HG03108 (cell line): ENCODE results near the gene AP1B1.

ENCODE experiments used
- ATAC-seq: cut with Tn5 transposase; IDR thresholded peaks from one replicate; pipeline ENCODE4 v1.9.1; 2021; ENCODE audit warnings: moderate library complexity; ENCODE audit not compliant: unreplicated experiment

The AP1B1 gene

GRCh38 chr22:29315286-29316140, 72.9 kb downstream of the AP1B1 start, which contains the start of gene RASL10A:
Gene RASL10A (minus strand): TSS chr22:29315697. CDS start chr22:29315246, 451 bp downstream.
- ATAC-seq, result no peak

- ATAC-seq, result no peak
These were observed 73.7 kb downstream of the AP1B1 start for GRCh38 chr22:29314537-29315285.

- ATAC-seq, result no peak
These were observed 74.5 kb downstream of the AP1B1 start for GRCh38 chr22:29313576-29314466.

GRCh38 chr22:29313126-29313575, 75.2 kb downstream of the AP1B1 start:
- no peak for ATAC-seq

GRCh38 chr22:29312218-29313125, 75.9 kb downstream of the AP1B1 start:
- ATAC-seq, result no peak

GRCh38 chr22:29311464-29312217, 76.7 kb downstream of the AP1B1 start:
- no peak for ATAC-seq

- no peak for ATAC-seq
These were observed 77.5 kb downstream of the AP1B1 start for GRCh38 chr22:29310863-29311339.

- no peak for ATAC-seq
These were observed 78.1 kb downstream of the AP1B1 start for GRCh38 chr22:29310065-29310862.

- ATAC-seq, result no peak
These were observed 78.9 kb downstream of the AP1B1 start for GRCh38 chr22:29309332-29310064.

- ATAC-seq, result no peak
These were observed 79.5 kb downstream of the AP1B1 start for GRCh38 chr22:29308791-29309262.

- no peak for ATAC-seq
These were observed 80.1 kb downstream of the AP1B1 start for GRCh38 chr22:29308148-29308790.

- ATAC-seq, result no peak
These were observed 80.7 kb downstream of the AP1B1 start for GRCh38 chr22:29307596-29308147.

GRCh38 chr22:29306835-29307595, 81.4 kb downstream of the AP1B1 start:
- no peak for ATAC-seq

GRCh38 chr22:29306175-29306834, 82.1 kb downstream of the AP1B1 start, which contains the start of gene GAS2L1:
Gene GAS2L1 (plus strand): TSS chr22:29306650. CDS start chr22:29308106, 1,456 bp downstream.
- ATAC-seq, result no peak

GRCh38 chr22:29305836-29306174, 82.6 kb downstream of the AP1B1 start:
- no peak for ATAC-seq
